H1 (cell line): Measurements from ENCODE around the gene CYTL1. TPM values are rescaled to one million over a fixed set of nuclear protein-coding genes. Genes with fewer than 3 reads are reported as not detected.

ENCODE experiments used
- EGR1 ChIP-seq: IDR thresholded peaks from 2 replicates; pipeline ENCODE4 v1.6.1; 2011; ENCODE audit warnings: low read depth, low read length, borderline replicate concordance
- EP300 ChIP-seq, 2 experiments: IDR thresholded peaks; 1 replicate in 1 of 2; 2 replicates in 1 of 2; pipeline ENCODE4 v1.6.1; 2011 to 2012; ENCODE audit warnings: low read depth in 2 of 2, low read length in 2 of 2, mild to moderate bottlenecking in 2 of 2, borderline replicate concordance in 1 of 2, inconsistent platforms in 1 of 2, moderate library complexity in 1 of 2
- FOSL1 ChIP-seq: IDR thresholded peaks from 2 replicates; pipeline ENCODE4 v1.6.1; 2011; ENCODE audit warnings: mild to moderate bottlenecking, low read depth, low read length, moderate library complexity; ENCODE audit not compliant: insufficient read depth
- HDAC2 ChIP-seq, 2 experiments: fragments of 300-600 bp in 1 of 2; sonication (generic) in 1 of 2; IDR thresholded peaks; 2 replicates each; pipeline ENCODE4 v1.6.1; 2011 to 2012; ENCODE audit warnings: low read depth in 2 of 2, low read length in 2 of 2, mild to moderate bottlenecking in 2 of 2, moderate library complexity in 2 of 2, borderline replicate concordance in 1 of 2, inconsistent platforms in 1 of 2
- JUN ChIP-seq: IDR thresholded peaks from 2 replicates; pipeline ENCODE4 v1.6.1; 2011; ENCODE audit warnings: low read depth, mild to moderate bottlenecking, improper control_type of control experiment, low read length
- POLR2A ChIP-seq, 2 experiments: IDR thresholded peaks; 1 replicate in 1 of 2; 2 replicates in 1 of 2; pipeline ENCODE4 v1.6.1; 2011; ENCODE audit warnings: low read depth in 2 of 2, low read length in 2 of 2, mild to moderate bottlenecking in 2 of 2; ENCODE audit errors: control extremely low read depth in 1 of 2
- RBBP5 ChIP-seq: IDR thresholded peaks from 2 replicates; pipeline ENCODE4 v1.7.1; 2012; ENCODE audit warnings: low read depth, mild to moderate bottlenecking, inconsistent platforms, low read length, moderate library complexity, borderline replicate concordance
- RFX5 ChIP-seq: IDR thresholded peaks from 2 replicates; pipeline ENCODE4 v1.6.1; 2011; ENCODE audit warnings: low read depth, low read length, improper control_type of control experiment, borderline replicate concordance
- RXRA ChIP-seq: IDR thresholded peaks from 2 replicates; pipeline ENCODE4 v1.6.1; 2011; ENCODE audit warnings: low read depth, mild to moderate bottlenecking, low read length, moderate library complexity; ENCODE audit not compliant: insufficient read depth
- SIN3A ChIP-seq, 2 experiments: IDR thresholded peaks in 1 of 2; conservative IDR thresholded peaks in 1 of 2; 2 replicates each; pipeline ENCODE4 v1.6.1; 2011 to 2012; ENCODE audit warnings: low read length in 2 of 2, improper control_type of control experiment in 1 of 2, low read depth in 1 of 2, mild to moderate bottlenecking in 1 of 2
- SIX5 ChIP-seq: IDR thresholded peaks from 2 replicates; pipeline ENCODE4 v1.6.1; 2011; ENCODE audit warnings: mild to moderate bottlenecking, low read depth, low read length
- ZNF274 ChIP-seq: IDR thresholded peaks from 2 replicates; pipeline ENCODE4 v1.7.0; 2012; ENCODE audit warnings: low read length, borderline replicate concordance; ENCODE audit errors: extremely low read depth
- polyA plus RNA-seq, 7 experiments: library from polyadenylated mRNA; depleted of rRNA in 3 of 7; stranded (reverse) in 5 of 7; unstranded in 2 of 7; fragments of >200 nt in 5 of 7; fragments of 200-250 nt in 2 of 7; gene quantifications; 1 replicate in 5 of 7; 2 replicates in 1 of 7; 4 replicates in 1 of 7; pipeline versions ENCODE4 v1.2.1 to v1.2.3, GENCODE V29; 2011 to 2013; ENCODE audit warnings: missing spikeins in 2 of 7, mixed read lengths in 2 of 7
- total RNA-seq: library from RNA; stranded (reverse); fragmentation: NEBNext Ultra II Directional; extraction: Animal tissue kit (Norgen Biotek cat#: 25700); gene quantifications from 2 replicates; pipeline ENCODE4 v1.2.1, GENCODE V29; 2021
- TF ChIP-seq, protein P1 (sequence below), 3 experiments: IDR thresholded peaks; 1 replicate in 2 of 3; 2 replicates in 1 of 3; pipeline versions ENCODE4 v1.5.1 to v1.6.1; 2011; ENCODE audit warnings: low read length in 3 of 3, mild to moderate bottlenecking in 3 of 3, inconsistent platforms in 2 of 3, low read depth in 1 of 3, moderate library complexity in 1 of 3; ENCODE audit not compliant: insufficient read depth in 1 of 3; ENCODE audit errors: control extremely low read depth in 1 of 3

CYTL1 gene
- total and polyA plus RNA-seq, 2 of the 8 experiments (the other 6 are each of a cell fraction or from before 2014, with no cell fraction given): 8.6 to 9.8 TPM

DNA sequence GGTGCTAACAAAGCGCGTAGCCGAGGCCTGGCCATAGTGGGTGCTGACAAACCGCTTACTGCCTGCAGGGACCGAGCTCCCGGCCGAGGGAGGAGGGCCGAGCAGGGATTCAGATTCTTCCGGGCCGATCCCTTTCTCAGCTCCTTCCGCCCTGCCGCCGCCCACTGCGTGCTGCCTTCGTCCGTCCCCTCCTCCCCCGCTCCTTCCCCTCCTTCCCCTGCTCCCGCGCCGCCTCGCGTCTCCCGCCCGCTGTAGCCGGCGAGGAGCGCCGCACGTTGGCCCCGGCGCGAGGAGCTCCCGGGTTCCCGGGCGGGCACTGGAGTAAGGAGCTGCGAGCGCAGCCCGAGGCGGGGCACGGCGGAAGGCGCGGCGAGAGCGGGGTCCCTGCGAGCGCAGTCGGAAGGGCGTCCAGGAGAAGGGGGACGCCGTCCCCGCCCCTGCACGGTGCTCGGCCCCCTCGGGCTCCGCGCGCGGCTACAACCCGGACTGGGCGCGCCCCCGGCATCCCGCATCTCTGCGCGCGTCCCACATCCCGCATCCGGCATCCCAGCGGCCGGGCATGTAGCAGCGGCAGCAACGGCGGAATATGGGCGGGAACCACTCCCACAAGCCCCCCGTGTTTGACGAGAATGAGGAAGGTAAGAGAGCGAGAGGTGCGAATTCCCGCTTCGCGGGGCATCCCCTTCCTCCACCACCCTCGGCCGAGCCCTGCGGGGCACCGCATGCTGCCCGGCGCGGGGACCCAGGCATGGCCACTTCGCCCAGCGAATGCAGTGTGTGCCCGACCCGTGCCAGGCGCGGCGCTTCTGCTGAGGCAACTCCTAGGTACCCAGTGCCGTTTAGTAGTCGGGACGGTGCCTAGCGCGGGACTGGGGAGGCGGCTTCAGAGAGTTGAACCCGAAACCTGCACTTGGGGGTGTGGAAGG, 32.3 kb upstream of the CYTL1 start, which contains the start of gene STK32B (continued):
- TF ChIP-seq EGR1 (peak; percentile 60; the same call in 1 of the 2 replicates), ZNF274 (no peak), JUN (no peak), FOSL1 (no peak), SIX5 (no peak), POLR2A (IDR thresholded peaks at IDR 0.05; ENCODE audit: control extremely low read depth in 1 of 2, low read depth in 2 of 2, low read length in 2 of 2) (no peak), SIN3A (conservative IDR thresholded peaks at IDR 0.05 in 1 of 2, IDR thresholded peaks at IDR 0.05 in 1 of 2; ENCODE audit: low read depth in 1 of 2, low read length in 2 of 2) (peak in 1 of 2 experiments; percentile 1; a peak in 1 of 4 replicates), RXRA (no peak), RBBP5 (peak; percentile 85; the same call in 1 of the 2 replicates), EP300 (IDR thresholded peaks at IDR 0.05; ENCODE audit: borderline replicate concordance in 1 of 2, low read depth in 2 of 2, low read length in 2 of 2) (no peak), HDAC2 (IDR thresholded peaks at IDR 0.05; ENCODE audit: borderline replicate concordance in 1 of 2, low read depth in 2 of 2, low read length in 2 of 2) (0 out of 4 replicates have a peak, but pooled peaks of 1 of the 2 experiments have one; percentile 0), RFX5 (no peak)
- TF ChIP-seq, protein P1, sequence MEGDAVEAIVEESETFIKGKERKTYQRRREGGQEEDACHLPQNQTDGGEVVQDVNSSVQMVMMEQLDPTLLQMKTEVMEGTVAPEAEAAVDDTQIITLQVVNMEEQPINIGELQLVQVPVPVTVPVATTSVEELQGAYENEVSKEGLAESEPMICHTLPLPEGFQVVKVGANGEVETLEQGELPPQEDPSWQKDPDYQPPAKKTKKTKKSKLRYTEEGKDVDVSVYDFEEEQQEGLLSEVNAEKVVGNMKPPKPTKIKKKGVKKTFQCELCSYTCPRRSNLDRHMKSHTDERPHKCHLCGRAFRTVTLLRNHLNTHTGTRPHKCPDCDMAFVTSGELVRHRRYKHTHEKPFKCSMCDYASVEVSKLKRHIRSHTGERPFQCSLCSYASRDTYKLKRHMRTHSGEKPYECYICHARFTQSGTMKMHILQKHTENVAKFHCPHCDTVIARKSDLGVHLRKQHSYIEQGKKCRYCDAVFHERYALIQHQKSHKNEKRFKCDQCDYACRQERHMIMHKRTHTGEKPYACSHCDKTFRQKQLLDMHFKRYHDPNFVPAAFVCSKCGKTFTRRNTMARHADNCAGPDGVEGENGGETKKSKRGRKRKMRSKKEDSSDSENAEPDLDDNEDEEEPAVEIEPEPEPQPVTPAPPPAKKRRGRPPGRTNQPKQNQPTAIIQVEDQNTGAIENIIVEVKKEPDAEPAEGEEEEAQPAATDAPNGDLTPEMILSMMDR (IDR thresholded peaks at IDR 0.05; ENCODE audit: control extremely low read depth in 1 of 3, insufficient read depth in 1 of 3, low read depth in 1 of 3, low read length in 3 of 3): peak in 1 of 3 experiments; percentile 1; a peak in 1 of 4 replicates
